T-helper 2 cell (primary cell): ENCODE measurements around the gene EPHA8.

Experiments
- DNase-seq, 5 experiments: peaks; one replicate each; pipeline versions ENCODE4 v3.0.0 to v3.0.0-alpha.2; 2012 to 2022

EPHA8 gene

DNA sequence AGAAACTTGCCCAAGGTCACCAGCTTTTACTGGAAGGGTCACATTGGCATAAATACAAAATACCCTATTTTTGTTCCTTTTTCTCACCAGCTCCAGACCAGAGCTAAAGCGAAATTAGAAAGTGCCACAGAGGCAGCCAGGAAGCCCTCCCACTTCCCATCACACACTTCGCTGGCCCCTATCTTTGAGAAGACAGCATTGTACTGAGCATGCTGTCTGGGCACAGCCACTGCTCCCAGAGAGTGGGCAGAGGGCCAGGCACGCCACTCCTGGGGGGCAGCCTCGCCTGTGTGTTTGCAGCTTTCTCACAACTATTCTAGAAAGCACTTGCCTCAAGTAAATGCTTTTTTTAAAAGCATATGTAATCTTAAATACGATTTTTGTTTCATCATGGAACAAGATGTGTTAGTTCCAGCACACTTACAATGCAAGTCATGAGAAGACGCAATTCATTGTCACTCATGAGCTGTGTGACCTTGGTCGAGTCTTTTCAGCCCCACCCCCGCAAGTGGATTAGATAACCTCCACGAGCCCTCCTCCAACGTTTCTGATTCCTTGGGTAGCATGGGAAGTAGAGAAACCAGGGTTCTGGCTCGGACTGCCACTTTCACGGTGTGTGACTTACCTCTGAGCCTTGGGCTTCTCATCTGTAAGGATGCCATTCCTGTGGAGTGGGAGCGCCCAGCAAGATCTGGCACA lies 25.7 kb upstream of the EPHA8 start:
- no peak for DNase-seq

DNA sequence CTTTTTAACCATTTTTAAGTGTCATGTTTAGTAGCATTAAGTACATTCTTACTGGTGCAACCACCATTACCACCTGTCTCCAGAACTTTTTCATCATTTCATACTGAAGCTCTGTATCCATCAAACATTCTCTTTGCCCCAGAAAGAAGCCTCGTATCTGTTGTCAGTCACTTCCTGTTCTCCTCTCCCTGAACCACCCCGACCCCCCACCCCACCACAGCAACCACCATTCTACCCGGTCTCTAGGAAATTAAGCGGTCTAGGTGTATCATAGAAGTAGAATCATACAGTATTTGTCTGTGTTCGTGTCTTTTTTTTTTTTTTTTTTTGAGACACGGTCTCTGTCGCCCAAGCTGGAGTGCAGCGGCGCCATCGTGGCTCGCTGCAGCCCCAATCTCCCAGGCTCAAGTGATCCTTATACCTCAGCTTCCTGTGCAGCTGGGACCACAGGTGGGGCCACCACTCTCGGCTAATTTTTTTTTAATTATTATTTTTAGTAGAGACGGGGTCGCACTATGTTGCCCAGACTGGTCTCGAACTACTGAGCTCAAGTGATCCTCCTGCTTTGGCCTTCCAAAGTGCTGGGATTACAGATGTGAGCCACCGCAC lies 23.7 kb upstream of the EPHA8 start:
- peak in 1 of 5 experiments; percentile 14 for DNase-seq

DNA sequence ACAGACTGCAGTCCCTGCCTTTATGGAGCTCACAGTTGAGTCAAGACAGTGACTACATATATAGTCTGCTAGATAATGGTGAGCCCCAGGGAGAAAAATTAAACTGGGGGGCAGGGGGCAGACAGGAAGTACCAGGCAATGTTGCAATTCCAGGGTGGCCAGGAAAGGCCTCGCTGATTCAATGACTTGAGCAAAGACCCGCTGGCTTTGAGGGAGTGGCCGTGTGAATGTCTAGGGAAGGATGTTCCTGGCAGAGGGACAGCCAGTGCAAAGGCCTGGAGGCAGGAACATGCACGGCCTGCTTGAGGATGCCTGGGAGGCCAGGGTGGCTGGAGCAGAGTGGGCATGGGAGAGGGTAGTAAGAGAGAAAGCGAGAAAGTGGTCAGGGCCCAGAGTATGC lies 23.0 kb upstream of the EPHA8 start:
- no peak for DNase-seq

DNA sequence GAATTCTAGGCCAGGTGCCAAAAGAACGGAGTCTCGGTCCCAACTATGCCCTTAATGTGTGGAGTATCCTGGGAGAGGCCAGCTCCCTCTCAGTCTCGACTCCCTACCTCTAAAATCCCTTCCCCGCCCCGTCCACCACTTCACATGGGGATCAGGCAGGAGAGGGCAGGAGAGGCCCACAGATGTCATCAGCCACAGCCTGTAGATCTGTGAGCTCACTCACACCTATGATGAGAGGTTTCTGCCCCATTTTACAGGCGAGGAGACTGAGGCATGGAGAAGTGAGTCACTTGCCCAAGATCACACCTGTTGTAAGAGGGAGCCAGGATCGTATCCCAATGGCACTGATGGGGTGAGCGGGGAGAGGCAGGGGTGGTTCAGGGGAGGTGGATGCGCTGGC lies 20.4 kb upstream of the EPHA8 start:
- DNase-seq: no peak

DNA sequence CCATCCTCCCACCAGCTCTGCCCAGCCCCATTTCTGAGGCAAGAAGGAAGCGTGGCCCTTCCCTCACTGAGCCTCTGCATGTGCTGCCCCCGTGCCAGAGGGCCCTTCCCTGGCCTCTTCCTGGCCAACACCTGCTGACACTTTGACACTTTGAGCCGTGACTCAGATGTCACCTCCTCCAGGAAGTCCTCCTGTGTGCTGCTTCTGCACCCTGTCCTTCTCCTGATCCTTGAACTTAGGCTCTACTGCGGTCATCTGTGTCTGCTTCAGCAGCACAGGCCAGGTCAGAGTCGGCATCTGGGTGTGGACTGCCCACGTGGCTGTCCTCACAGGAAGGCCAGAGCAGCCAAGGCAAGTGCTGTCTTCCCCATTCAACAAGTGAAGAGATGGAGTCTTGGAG lies 19.6 kb upstream of the EPHA8 start:
- no peak for DNase-seq

DNA sequence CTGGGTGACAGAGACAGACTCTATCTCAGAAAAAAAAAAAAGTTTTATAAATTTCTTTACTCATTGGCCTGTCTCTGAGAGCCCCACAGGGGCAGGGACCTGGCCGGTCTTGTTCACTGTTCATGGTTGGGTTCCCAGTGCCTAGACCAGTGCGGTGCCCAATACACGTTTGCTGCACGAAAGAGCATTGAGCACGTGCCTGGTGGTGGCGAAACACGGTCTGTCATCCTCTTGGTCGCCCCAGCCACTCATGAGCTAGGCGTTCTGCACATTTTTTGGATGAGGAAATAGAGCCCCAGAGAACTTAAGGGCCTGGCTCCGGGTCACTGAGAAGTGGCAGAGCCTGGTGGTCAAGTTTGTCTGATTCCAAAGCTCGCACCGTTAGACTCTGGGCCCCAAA lies 18.7 kb upstream of the EPHA8 start:
- no peak for DNase-seq

DNA sequence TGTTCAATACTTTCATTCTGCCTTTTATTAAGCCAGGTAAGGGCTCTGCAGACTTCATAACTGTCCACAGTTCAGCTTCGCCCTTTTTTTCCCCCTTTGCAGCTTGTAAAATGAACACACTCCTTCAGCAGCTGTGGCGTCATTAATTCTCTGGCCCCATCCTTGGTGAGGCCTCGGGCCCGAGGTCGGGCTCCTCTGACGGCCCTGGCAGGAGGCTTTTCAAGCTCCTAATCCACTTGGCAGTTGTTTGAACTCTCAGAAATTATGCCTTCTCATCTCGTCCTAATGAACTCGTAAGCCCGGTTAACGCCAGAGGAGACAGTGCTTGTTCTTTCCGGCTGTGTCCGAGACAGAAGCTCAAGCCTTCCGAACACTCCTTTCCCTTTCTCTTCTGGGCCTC lies 18.1 kb upstream of the EPHA8 start:
- DNase-seq: no peak

DNA sequence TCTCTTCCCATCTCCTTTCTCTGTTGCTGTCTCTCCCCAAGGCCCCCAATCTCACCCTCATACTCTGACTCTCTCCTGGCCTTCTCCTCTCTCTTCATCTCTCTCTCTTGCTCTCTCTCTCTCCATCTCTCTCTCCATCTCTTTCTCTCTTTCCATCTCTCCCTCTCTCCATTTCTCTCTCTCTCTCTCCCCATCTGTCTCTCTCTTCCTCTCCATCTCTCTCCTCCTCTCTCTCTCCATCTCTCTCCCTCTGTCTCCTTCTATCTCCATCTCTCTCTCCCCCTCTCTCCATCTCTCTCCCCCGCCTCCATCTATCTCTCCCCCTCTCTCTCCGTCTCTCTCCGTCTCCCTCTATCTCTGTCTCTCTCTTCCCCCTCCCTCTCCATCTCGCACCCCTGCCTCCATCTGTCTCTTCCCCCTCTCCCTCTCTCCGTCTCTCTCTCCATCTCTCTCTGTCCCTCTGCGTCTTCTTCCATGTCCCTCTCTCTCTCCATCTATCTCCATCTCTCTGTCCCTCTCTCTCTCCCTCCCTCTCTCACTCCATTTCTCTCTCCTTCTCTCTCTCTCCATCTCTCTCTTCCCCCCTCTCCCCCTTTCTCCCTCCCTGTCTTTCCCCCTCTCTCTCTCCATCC lies 16.0 kb upstream of the EPHA8 start:
- DNase-seq: no peak

DNA sequence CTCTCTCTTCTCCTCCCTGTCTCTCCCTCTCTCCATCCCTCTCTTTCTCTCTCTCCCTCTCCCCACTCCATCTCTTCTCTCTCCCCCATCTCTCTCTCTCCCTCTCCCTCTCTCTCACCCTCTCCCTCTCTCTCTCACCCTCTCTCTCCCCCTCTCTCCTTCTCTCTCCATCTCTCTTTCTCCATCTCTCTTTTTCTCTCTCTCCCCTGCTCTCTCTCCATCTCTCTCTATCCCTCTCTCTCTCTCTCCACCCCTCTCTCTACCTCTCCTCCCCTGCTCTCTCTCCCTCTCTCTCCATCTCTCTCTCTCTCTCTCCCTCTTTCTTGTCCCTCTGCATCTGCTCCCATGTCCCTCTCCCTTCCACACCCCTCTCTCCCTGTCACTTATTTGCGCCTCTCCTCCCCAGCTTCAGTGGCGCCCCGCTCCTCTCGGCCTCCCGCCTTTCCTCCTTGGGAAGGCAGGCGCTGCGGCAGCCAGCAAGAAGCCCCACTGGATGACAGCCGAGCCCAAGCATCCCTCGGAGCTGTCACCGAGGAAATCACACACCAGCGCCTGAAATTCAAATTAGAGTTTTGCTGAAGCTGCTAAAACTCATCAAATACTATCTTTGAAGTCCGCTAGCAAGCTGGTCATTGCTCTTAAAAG lies 15.3 kb upstream of the EPHA8 start:
- no peak for DNase-seq

DNA sequence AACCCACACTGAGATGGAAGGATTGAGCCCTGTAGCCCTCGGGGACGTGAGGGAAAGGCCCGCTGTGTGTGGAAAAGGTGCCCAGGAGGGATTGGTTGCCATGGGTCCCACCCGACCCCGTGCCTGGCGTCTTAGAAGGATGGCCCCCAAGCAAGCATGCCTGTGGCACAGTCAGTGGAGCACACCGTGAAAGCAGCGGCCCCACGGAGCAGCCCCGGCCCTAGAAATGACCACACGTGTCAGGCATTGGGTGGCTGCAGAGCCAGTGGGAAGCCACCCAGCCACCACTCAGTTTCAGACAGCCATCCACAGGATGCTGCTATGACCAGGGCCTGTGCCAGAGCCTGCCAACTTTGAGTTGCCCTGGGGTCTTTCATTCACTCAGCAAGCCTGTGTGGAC lies 13.3 kb upstream of the EPHA8 start:
- DNase-seq: no peak

DNA sequence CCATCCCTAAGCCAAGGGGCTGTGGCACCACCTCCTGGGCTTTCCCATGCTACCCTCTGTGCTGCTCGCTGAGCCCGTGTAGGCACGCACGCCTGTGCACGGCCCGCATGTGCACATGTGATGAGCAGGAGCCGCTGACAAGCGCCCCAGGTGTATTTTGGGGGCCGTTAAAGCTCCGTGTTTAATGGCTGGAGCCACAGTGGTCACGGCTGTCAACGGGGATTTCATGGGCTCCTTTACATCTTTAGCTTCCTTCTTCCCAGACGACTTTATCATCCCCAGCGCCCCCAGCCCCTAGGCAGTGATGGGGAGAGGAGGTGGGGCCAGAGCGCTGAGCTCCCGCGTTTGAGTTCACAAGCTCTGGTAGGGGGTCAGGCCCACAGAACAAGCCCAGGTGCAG lies 11.7 kb upstream of the EPHA8 start:
- DNase-seq: no peak

DNA sequence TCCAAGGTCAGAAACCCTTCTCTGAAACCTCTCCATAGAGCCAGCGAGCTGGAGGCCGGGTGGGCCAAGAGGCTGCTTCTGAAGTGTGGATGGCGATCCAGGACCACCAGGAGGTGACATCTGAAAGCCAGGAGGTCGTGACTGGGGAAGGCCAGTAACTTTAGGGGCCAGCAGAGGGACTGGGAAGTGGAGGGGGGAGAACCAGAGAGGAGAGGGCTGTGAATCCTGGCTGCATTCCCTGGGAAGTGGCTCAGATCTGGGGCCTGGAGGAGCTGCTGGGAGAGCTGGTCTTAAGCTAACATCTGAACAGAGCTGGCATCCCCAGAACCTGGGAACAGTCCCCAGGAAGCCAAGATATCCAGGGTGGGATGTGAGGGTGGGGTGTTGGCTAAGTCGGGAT lies 11.3 kb upstream of the EPHA8 start:
- no peak for DNase-seq

DNA sequence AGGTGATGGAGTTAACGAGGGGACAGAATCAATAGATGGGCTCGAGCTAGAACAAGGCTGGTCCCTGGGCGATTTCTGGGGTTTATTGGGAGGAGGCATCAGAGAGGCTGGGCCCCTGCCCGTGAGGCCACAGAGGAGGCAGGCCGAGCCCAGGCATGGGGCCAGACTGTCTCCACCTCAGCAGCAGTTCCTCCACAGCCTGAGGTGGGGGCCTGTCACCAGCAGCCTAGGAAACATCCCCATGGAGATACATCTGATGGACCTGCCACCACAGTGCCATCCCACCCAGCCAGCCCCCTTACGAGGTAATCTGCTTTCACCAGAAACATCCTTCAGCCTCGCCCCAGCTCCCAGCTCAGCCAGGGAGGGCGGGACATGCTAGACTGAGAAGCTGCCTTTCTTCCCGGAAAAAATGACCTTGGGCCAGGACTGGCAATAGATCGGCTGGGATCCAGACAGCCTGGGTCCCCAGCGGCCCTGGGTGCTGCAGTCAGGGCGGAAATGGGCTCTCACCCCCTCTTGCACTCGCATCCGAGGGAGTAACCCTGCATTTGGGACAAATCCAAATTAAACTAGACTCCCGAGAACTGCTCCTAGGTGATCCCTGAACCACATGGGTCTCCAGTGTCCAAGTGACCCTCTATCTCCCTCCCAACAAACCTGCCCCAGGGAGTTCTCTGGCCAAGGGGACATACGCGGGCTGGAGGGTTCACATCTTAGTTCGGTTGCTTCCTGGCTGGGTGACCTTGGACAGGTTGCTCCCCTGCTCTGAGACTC lies 10.0 kb upstream of the EPHA8 start:
- no peak for DNase-seq

DNA sequence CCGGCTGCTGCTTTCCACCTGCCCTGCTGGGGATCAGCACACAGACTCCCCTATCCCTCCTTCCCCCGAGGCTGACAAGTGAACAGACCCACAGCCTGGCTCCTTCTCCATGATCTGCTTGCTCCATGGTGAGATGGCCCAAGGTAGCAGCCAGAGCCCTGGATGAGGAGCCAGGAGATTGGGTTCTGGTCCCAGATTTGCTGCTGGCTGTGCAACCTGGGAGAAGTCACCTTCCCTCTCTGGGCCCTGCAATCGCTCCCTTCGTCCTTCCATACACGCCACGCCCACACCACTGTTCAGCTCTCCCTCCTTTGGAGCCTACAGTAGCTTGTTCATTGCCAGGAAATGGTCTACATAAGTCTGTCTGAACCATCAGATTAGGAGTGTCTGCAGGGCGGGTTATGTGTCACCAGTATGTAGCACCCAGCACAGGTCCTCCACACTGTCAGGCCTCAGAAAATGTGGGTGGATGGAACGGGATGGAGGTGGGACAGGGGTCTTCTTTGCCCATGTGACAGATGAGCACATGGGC lies 9.2 kb upstream of the EPHA8 start:
- DNase-seq: no peak

DNA sequence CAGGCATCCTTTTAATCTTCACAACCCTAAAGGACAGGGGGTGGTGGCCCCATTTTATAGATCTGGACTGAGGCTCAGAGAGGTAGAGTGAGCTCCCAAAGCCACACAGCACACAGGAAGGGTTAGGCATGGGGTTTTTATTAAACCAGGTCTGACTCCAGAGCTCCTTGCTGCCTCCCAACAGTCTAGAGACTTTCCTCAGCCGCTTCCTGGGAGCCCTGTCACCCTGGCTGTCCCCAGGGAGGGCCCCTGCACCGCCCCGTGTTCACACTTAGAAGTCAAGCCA lies 8.0 kb upstream of the EPHA8 start:
- no peak for DNase-seq

DNA sequence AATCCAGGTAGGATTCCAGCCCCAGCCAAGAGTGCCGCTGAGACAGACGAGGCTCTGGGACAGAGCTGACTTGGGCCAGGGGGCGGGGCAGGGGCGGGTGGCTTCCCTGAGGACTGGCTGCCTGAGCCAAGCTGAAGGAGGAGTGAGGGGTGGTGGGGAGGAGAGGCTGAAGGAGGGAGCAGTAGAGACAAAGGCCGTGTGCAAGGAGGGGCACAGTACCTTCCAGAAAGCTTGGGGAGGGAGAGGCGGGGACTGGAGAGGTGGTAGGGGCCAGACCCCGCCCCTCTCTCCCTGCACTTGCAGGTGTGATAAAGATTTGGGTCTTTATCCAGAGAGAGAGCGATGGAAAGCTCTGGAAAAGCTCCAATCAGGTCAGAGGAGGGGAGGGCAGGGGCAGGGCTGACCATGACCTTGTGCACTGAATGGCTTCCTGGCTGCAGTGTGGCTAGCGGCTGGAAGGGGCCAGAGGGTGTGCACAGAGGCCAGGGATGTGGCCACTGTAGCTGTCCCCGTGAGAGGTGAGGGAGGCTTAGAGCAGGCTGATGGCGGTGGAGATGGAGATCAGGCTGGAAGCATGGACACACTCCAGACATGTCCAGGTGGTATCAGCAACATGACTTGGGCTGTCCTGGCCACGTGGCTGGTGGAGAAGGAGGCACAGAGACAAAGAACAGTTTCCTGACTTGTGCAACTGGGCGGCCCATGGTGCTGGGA lies 6.7 kb upstream of the EPHA8 start:
- DNase-seq: no peak

DNA sequence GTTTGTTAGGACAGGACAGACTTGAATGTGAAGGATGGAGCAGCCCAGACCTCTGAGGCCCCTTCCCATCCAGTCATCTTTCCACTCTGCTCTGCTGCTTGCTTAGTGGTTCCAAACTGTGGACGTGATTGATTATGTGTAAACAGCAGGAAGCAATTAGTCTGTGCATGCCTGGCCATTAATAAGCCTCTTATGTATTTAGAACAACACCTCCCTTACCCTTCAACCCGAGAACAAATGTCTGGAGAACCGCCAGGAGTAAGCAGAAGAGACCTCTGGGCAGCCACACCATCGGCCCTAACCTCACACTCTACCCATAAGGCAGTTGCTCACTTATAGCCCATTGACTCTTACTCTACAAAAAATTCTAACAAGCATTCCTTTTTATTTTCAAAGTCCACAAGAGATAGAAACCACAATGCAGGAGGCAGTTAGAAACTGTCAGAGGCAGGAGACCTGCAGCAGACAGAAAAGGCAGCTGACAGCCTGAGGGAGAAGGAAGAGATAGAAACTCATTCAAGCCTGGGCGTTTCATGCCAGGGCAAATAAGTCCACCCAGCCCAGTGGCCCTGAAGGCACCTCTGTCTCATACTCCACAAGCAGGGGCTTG lies 5.8 kb upstream of the EPHA8 start:
- DNase-seq: no peak

DNA sequence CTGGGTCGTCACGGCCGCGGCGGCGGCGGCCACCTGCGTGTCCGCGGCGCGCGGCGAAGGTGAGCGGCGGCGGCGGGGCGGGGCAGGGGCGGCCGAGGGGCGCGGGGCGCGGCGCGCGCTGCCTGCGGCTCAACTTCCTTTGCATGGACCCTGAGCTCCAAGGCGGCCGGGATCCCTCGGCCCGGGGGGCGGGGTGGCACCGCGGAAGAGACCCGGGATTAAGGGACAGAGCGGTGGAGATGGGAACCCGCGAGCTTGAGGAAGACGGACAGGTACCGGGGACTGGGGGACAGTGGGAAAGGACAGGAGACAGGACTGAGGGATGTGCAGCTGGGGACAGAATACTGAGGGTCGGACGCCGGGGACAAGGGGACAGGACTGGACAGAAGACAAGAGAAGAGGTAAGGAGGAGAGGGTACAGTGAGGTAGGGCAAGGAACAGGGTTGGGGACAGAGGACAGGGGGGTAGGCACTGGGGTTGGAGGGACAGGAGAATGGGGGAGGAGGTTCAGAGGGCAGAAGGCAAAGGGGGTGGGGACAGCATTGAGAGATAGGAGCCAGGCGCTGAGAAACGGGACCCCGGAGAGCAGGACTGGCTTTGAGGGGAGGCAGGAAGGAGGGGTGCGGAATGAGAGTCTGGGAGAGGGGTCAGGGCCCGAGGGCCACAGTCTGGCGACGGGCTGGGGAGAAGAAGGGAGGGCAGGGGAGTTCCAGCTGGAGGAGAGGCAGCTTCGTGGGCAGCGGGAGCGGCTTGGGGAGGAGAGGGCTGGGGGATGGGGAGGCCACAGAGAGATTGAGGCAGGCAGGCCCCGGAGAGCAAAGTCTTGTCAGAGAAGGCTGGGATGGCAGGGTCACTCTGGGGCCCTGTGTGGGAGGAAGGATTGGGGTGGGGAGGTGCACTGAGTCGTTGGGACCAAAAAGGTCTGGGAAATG lies 648 bp downstream of the EPHA8 start:
- no peak for DNase-seq

DNA sequence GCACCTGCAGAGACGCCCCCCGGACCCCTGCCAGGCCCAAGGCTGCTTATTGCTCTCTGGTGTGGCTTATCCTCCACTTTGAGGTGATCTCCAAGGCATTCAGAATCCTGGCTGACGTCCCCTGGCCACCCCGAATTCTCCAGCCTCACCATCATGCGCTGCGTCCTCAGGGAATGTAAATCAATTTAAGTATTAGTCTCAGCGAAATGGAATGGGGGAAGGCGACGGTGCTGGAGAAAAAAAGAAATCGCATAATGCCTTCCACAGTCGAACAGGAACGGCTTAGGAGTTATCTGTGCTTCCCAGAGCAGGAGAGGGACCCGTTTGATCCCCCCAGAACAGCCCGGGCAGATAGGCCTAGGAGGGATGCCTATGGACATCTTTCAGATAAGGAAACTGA lies 2.9 kb downstream of the EPHA8 start:
- DNase-seq: no peak

DNA sequence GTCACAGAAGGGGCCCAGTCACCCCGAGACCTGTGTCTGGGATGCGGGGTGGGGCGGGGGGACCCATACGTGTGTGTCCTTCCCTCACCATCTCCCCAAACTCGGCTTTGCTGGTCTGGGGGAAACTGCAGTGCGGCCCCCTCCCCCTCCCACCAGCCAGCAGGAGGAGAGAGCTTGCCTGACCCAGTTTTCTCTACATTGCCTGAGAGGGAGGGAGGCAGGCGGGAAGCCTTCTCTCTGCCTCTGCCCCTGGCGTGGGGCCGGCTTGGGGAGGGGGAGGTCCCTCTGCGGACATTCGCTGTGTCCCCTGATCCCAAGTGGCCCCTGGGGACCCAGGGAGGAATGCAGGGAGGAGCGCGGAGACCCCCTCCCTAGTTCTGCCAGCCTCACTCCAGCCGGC lies 3.9 kb downstream of the EPHA8 start:
- DNase-seq: no peak

DNA sequence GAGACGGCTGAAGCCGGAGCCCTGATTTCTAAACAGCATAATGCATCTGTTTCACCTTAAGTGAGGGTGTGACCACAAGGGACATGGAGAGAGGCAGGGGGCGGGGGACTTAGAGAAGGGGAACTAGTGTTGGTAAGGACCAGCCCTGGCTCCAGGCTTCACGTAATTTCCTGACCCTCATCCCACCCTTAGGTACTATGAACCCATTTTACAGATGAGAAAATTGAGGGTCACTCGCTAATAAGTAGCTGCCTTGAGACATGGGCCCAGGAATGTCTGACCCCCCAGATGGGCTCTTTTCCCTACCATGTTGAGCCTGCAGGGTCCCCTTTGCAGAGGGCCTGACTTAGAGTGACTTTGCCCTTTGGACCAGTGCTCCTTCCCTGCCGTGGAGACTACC lies 4.7 kb downstream of the EPHA8 start:
- DNase-seq: no peak
